Measurements from ENCODE around the gene BRD3. TPM values are rescaled to one million over a fixed set of nuclear protein-coding genes. Genes with fewer than 3 reads are reported as not detected.
A peak's percentile ranks its signal among the peaks of the same experiment; 100 is the strongest.

The BRD3 gene
- total RNA-seq, 4 donors from 2014 or later, result 17.6 to 52.9 (median 29.0) TPM

- Histone ChIP-seq H3K4me3 (peak overlapping the region; percentile 11), H3K9me3 (no peaks in the 10 kb centered on the region), H3K27me3 (no peaks in the 10 kb centered on the region), H3K27ac (peak overlapping the region; percentile 50), H3K4me1 (peaks cover 58% of the 10 kb centered on the region), H3K36me3 (peaks cover 33% of the 10 kb centered on the region)
- peak in 1 of 2 donors; percentile 57 for DNase-seq (ENCODE audit: low spot score in 2 of 2)
- 87% methylated on average over 3 of the region's 28 CpGs for WGBS
- TF ChIP-seq POLR2AphosphoS5 (IDR thresholded peaks at IDR 0.05) (no peak), POLR2A (IDR thresholded peaks at IDR 0.05) (no peak), EP300 (IDR thresholded peaks at IDR 0.05) (no peak)
- TF ChIP-seq, protein P1, sequence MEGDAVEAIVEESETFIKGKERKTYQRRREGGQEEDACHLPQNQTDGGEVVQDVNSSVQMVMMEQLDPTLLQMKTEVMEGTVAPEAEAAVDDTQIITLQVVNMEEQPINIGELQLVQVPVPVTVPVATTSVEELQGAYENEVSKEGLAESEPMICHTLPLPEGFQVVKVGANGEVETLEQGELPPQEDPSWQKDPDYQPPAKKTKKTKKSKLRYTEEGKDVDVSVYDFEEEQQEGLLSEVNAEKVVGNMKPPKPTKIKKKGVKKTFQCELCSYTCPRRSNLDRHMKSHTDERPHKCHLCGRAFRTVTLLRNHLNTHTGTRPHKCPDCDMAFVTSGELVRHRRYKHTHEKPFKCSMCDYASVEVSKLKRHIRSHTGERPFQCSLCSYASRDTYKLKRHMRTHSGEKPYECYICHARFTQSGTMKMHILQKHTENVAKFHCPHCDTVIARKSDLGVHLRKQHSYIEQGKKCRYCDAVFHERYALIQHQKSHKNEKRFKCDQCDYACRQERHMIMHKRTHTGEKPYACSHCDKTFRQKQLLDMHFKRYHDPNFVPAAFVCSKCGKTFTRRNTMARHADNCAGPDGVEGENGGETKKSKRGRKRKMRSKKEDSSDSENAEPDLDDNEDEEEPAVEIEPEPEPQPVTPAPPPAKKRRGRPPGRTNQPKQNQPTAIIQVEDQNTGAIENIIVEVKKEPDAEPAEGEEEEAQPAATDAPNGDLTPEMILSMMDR (IDR thresholded peaks at IDR 0.05), result no peak
Measured at GRCh38 chr9:134054891-134055811, 12.7 kb downstream of the BRD3 start.

DNA sequence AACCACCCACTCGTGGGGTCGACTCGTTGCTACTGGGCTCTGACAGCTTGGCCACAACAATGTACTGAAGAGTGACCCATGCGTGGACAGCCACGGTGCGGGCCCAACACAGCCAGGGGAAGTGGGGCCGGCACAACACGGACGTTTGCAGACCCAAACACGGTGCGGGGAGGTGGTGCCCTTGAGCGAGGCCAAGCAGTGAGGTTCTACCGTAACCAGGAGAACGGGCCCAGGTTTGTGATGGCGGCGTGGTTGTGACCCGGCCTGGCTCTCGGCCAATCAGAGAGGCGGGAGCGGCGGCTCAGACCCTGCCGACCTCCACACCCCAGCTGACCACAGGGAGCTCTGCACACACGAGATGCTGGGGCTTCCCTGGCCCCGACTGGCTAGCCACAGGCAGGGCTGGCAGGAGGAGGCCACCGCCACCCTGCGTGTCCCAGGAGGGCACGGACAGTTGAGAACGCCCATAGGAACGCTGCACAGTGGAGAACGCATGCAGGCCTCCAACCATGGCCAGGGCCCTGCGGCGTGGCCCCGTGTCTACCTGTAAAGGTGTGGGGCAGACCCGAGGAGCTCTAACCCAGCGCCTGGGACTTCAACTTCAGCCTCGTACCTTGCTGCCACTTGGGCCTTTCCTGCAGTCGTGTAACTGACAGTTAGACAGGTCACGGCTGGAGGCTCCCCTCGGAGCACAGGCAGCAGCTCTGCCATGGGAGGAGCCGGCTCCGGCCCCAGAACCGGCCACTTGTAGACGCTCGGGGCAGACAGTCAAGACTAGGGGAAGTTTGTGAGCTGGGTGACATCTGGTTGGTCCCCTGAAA, 13.7 kb downstream of the BRD3 start:
- Histone ChIP-seq H3K4me1 (peaks cover 53% of the 10 kb centered on the region), H3K9me3 (no peaks in the 10 kb centered on the region), H3K27me3 (no peaks in the 10 kb centered on the region), H3K4me3 (no peak overlapping the region), H3K27ac (no peak overlapping the region), H3K36me3 (peaks cover 43% of the 10 kb centered on the region)
- WGBS, result 94% methylated on average over 19 of the region's 44 CpGs
- DNase-seq (ENCODE audit: low spot score in 2 of 2), result peak in 1 of 2 donors; percentile 67
- TF ChIP-seq POLR2AphosphoS5 (IDR thresholded peaks at IDR 0.05) (no peak), POLR2A (IDR thresholded peaks at IDR 0.05) (no peak), EP300 (IDR thresholded peaks at IDR 0.05) (no peak)
- TF ChIP-seq, protein P1 (IDR thresholded peaks at IDR 0.05), result no peak

DNA sequence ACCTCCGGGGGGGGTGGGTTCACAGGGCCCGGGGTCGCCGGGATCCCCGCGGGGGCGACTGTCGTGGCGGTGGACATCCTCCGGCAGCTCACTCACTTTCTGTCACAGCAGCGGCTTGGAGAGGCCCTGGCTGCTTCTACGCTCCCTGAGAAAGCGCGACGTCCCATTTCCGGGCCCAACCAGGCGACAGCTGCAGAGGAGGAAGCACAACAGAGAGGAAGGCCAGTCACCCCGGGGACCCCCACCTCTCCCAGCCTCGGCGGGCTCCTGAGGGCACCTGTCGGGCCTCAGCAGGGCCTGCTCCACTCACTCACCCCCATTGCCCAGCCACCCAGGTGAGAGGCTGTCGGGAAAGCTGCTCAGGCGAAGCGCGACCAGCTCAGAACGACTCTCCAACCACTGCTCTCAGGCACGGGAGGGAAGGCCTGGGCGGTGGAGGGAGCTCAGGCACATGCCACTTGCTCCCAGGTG, 14.4 kb downstream of the BRD3 start:
- no CpG with 5 or more reads among the region's 28 CpGs for WGBS
- Histone ChIP-seq H3K4me1 (peaks cover 46% of the 10 kb centered on the region), H3K27ac (no peak overlapping the region), H3K4me3 (no peak overlapping the region), H3K27me3 (no peaks in the 10 kb centered on the region), H3K36me3 (peaks cover 49% of the 10 kb centered on the region), H3K9me3 (no peaks in the 10 kb centered on the region)
- peak in 1 of 2 donors; percentile 46 for DNase-seq (ENCODE audit: low spot score in 2 of 2)
- no peak for TF ChIP-seq POLR2A (IDR thresholded peaks at IDR 0.05)
- TF ChIP-seq, protein P1 (IDR thresholded peaks at IDR 0.05), result no peak
- no peak for TF ChIP-seq POLR2AphosphoS5 (IDR thresholded peaks at IDR 0.05)
- no peak for TF ChIP-seq EP300 (IDR thresholded peaks at IDR 0.05)

DNA sequence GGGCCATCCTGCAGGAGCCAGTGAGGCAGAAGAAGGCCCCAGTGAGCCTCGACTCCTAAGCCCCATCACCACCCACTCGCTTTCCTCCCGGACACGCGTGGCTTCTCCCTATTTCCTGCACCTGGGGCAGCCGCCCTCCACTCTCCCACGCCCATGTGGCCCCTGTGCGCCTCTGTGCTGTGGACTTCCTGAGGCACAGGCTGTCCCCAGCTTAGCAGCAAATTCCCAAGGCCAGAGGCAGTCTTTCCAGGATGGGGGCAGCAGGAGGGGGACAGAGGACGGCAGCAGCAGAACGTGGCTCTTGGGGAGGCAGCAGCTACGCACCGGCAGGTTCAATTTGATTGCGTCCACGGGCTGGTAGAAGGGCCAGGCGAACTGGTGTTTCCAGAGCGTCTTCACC, 14.9 kb downstream of the BRD3 start:
- no peak overlapping the region for H3K4me3 ChIP-seq
- no peak for DNase-seq (ENCODE audit: low spot score in 2 of 2)
- no peaks in the 10 kb centered on the region for H3K27me3 ChIP-seq
- no peak overlapping the region for H3K27ac ChIP-seq
- no peaks in the 10 kb centered on the region for H3K9me3 ChIP-seq
- peaks cover 54% of the 10 kb centered on the region for H3K36me3 ChIP-seq
- TF ChIP-seq, protein P1 (IDR thresholded peaks at IDR 0.05), result no peak
- no peak for TF ChIP-seq POLR2AphosphoS5 (IDR thresholded peaks at IDR 0.05)
- TF ChIP-seq EP300 (IDR thresholded peaks at IDR 0.05), result no peak
- no peak for TF ChIP-seq POLR2A (IDR thresholded peaks at IDR 0.05)
- WGBS, result 95% methylated on average over 14 of the region's 16 CpGs
- H3K4me1 ChIP-seq, result peaks cover 41% of the 10 kb centered on the region
